ENCODE data around the gene SLC25A24.
"Not testable (repeated sequence)": the region's sequence is repeated elsewhere in the genome, so short reads cannot be mapped to it uniquely, and the experiment has no call there.

The SLC25A24 gene

GRCh38 chr1:108199781-108200686 lies at the start of gene SLC25A24:
Gene SLC25A24, minus strand, starts transcription at chr1:108200343. Its CDS starts 205 bp downstream, at chr1:108200138.
- peak; percentile 63 to 67 for DNase-seq

GRCh38 chr1:108243976-108244375 lies 43.8 kb upstream of the SLC25A24 start, which contains the start of gene NBPF4:
Gene NBPF4, minus strand, starts transcription at chr1:108244076. Its CDS starts 315 bp downstream, at chr1:108243761.
- DNase-seq: not testable (repeated sequence)

- not testable (repeated sequence) for DNase-seq
These were observed 39.3 kb upstream of the SLC25A24 start for GRCh38 chr1:108239426-108239825.

GRCh38 chr1:108235308-108235707 lies 35.2 kb upstream of the SLC25A24 start:
- not testable (repeated sequence) for DNase-seq

GRCh38 chr1:108232183-108232582 lies 32.0 kb upstream of the SLC25A24 start:
- not testable (repeated sequence) for DNase-seq

- not testable (repeated sequence) for DNase-seq
These were observed 29.8 kb upstream of the SLC25A24 start for GRCh38 chr1:108229976-108230375.

GRCh38 chr1:108227772-108228171 lies 27.6 kb upstream of the SLC25A24 start:
- DNase-seq: not testable (repeated sequence)

GRCh38 chr1:108226855-108227254 lies 26.7 kb upstream of the SLC25A24 start:
- DNase-seq: not testable (repeated sequence)

GRCh38 chr1:108223226-108223625 lies 23.1 kb upstream of the SLC25A24 start:
- DNase-seq: not testable (repeated sequence)

GRCh38 chr1:108217515-108218174 lies 17.5 kb upstream of the SLC25A24 start:
- DNase-seq: not testable (repeated sequence)

GRCh38 chr1:108217007-108217406 lies 16.9 kb upstream of the SLC25A24 start:
- not testable (repeated sequence) for DNase-seq

- DNase-seq: not testable (repeated sequence)
These were observed 16.1 kb upstream of the SLC25A24 start for GRCh38 chr1:108216028-108216890.

GRCh38 chr1:108214641-108215465 lies 14.7 kb upstream of the SLC25A24 start:
- not testable (repeated sequence) for DNase-seq

GRCh38 chr1:108211014-108211413 lies 10.9 kb upstream of the SLC25A24 start:
- no peak for DNase-seq

GRCh38 chr1:108209456-108210108 lies 9.4 kb upstream of the SLC25A24 start:
- DNase-seq: no peak

- no peak for DNase-seq
These were observed 8.7 kb upstream of the SLC25A24 start for GRCh38 chr1:108208724-108209446.

GRCh38 chr1:108203582-108203981 lies 3.4 kb upstream of the SLC25A24 start:
- not testable (repeated sequence) for DNase-seq

- no peak for DNase-seq
These were observed 1.5 kb upstream of the SLC25A24 start for GRCh38 chr1:108201687-108202086.

GRCh38 chr1:108200687-108201051 lies 526 bp upstream of the SLC25A24 start:
- DNase-seq: peak; percentile 8 to 25

GRCh38 chr1:108199201-108199691 lies 897 bp downstream of the SLC25A24 start:
- no peak for DNase-seq

Data from stimulated activated CD4-positive, alpha-beta T cell treated with anti-CD3 and anti-CD28 coated beads, Interleukin-2, amount 100 ng/mL, for 48 hours (primary cell).